Measurements from ENCODE around the gene PRDM16. TPM values are rescaled to one million over a fixed set of nuclear protein-coding genes. Genes with fewer than 3 reads are reported as not detected.

Gene PRDM16
- total RNA-seq, 2 donors from 2014 or later: 0.25 TPM; not detected in 1

DNA sequence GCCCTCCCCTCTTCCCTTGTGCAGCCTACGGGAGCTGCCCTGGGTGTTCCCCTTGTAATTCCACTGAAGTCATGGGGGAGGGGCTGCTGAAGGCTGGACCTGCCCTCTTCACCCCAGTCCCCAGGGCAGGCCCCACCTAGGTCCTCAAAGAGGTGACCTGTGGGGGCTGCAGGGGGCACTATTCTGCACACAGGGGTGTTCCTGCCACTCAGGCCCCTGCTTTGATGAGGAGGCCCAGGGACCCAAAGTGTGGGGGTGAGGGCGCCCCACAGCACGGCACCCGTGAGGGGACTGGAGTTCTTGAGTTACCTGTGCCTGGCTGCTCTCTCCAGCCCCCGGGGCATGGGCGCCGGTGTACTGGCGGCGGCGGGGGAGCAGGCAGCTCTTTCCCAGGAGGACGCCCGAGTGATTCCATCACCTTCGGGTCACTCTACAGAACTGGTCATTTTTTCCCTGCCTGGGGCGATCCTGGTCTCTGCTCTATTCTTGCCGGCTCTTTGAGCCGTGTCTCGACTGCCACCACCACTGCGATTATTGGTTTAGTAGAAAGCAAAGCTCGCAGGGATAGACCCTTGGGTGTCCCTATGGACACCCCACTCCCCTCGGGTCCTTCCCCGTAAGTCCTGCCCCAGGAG lies 6.9 kb upstream of the PRDM16 start:
- no peak overlapping the region for H3K27ac Mint-ChIP-seq
- no peaks in the 10 kb centered on the region for H3K36me3 Mint-ChIP-seq
- DNase-seq (ENCODE audit: low spot score in 2 of 2) (peak in 1 of 2 donors; percentile 25), ATAC-seq (no peak)
- no peaks in the 10 kb centered on the region for H3K9me3 Mint-ChIP-seq

DNA sequence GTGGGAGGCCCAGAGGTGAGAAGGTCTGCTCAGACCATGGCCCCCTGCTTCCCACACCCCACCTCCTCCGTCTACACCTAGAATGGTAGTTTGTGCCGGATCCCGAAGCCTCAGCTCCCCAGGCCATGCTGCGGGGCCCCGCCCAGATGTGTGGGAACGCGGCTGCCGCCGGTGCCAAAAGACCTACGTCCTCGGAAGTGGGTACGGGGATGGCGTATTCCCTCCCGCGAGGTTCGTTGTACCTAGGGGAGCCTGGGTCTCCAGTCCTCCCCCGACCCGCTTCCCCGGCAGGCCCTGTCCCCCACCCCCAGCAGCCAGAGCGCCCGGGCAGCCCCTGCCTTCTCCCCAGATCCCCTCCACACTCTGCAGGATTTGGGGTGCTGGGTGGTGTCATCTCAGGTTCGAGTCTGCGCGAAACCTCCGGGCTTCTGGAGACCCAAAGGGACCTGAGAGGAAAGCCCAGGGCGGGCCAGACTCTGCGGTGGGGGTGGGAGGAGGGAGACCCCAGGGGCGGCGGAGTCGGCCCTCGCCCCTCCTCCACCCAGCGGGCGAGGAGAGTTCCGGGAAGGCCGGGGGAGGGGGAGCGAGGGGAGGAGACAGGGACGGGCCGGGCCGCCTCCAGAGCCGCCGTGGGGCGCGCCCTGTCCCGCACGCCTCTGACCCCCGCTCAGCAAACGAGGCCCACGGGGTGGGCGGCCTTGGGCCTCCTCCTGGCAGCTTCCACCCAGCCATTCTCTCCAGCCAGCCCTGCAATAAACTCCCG lies 6.2 kb upstream of the PRDM16 start:
- peak in 1 of 2 donors; percentile 31 for DNase-seq (ENCODE audit: low spot score in 2 of 2)
- no peak for ATAC-seq
- H3K27ac Mint-ChIP-seq: no peak overlapping the region
- H3K36me3 Mint-ChIP-seq: no peaks in the 10 kb centered on the region
- H3K9me3 Mint-ChIP-seq: no peaks in the 10 kb centered on the region

DNA sequence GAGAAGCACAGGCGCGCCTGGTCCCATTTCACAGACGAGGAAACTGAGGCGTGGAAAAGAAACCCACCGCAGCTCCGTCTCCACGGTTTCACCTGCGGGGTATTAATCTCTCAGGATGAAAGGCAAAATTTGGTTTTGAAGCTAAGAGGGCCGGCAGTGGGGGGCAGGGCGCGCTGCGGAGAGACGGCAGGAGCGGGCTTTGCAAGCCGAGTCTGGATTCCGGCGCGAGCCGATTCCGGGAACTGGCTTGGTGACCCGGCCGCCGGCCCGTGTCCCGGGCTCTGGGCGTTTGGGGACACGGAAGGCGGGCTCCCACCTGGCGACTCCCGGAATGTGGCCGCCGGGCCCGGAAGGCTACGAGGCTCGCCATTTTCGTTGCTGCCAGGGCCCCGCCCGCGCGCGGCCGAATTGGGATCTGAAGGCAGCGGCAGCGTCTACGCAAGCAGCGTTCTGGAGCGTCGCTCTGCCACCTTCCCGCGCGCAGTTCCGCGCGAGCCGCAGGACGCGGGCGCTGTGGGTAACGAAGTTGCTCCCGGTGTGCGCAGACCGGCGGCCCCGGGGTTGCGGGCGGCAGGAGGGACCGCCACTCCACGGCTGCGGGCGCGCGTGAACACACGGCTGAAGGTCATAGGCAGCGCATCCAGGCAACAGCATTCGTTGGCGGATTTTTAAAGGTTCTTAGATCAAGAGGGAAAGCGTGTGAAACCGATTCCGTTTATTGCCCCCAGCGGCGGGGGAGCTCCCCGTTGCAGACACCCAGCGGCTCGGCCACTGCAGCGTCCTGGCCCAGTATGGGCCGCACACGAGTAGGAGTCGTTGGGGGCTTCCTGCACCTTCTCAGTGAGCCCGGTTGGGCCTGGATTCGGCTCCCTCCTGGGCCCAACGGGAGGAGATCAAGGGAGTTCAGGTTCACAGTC lies 5.4 kb upstream of the PRDM16 start:
- ATAC-seq: no peak
- Mint-ChIP-seq H3K36me3 (no peaks in the 10 kb centered on the region), H3K9me3 (no peaks in the 10 kb centered on the region), H3K27ac (no peak overlapping the region)
- peak in 1 of 2 donors; percentile 37 for DNase-seq (ENCODE audit: low spot score in 2 of 2)

DNA sequence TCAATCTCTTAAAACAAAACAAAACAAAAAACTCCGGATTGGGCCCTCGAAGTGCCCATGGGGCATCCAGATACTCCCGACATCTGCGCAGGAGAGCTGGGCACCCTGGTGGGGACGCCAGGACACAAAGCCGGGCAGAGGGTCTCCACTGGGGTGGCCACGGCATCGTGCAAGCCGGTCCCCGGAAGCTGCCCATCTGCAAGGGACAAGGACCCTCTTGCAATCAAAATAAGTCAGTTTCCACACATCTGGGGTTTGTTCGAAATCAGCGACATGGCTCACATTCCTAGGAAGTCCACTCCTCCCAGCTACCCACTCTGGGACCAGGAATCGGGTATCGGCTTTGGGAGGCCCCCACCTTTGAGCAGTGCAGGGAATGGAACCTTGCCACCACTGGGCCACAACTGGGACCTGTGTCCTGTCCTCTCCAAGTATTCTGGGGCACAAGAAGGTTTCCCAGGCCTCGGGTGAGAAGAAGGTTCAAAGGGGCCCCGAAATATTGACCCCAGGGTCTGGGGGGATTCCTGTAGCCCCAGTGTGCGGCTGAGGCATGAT lies 4.6 kb upstream of the PRDM16 start:
- H3K27ac Mint-ChIP-seq: no peak overlapping the region
- ATAC-seq (no peak), DNase-seq (ENCODE audit: low spot score in 2 of 2) (peak in 1 of 2 donors; percentile 31)
- H3K9me3 Mint-ChIP-seq: no peaks in the 10 kb centered on the region
- H3K36me3 Mint-ChIP-seq: no peaks in the 10 kb centered on the region

DNA sequence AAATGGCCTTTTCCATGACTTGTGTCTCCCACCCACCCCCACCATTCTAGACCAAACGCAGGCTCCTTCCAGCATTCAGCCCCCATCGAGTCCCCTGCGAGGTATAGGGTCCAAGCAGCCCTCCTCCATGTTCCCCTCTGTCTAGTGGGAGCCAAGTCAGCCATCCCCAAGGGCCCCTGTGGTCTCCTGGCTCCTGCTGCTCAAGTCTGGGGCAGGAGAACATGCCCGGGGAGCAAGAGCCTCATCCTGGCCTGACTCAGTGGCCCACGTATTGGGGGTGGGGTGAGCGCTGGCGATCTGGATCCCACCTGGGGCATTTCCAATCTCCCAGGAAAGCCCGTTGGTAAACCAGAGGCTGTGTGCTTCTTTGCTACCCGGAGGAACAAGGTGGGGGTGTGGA lies 4.1 kb upstream of the PRDM16 start:
- Mint-ChIP-seq H3K27ac (no peak overlapping the region), H3K9me3 (no peaks in the 10 kb centered on the region)

DNA sequence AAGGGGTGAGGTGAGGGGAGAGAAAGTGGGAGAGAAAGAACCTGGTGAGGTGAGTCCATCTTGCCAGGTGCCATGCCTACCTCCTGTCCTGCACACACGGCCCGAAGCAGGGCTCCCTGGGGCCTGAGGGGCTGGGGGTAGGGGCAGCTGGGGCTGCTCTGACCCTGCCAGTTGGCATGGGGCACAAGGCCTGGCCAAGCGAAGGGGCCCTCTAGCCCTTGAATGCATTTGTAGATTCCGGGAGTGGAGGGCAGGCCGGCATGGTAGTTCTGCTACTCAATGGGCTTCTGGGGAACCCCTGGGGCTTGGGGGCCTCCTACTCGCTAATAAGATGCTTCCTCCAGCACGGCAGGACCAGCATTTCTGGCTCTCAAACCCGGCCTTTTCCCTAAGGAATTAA lies 3.6 kb upstream of the PRDM16 start:
- no peak for ATAC-seq
- peak in 1 of 2 donors; percentile 38 for DNase-seq (ENCODE audit: low spot score in 2 of 2)
- no peaks in the 10 kb centered on the region for H3K9me3 Mint-ChIP-seq

More for the DNA sequence above, 4.1 kb upstream of the PRDM16 start:
- no peak for ATAC-seq
- peak in 1 of 2 donors; percentile 21 for DNase-seq (ENCODE audit: low spot score in 2 of 2)
- no peaks in the 10 kb centered on the region for H3K36me3 Mint-ChIP-seq

DNA sequence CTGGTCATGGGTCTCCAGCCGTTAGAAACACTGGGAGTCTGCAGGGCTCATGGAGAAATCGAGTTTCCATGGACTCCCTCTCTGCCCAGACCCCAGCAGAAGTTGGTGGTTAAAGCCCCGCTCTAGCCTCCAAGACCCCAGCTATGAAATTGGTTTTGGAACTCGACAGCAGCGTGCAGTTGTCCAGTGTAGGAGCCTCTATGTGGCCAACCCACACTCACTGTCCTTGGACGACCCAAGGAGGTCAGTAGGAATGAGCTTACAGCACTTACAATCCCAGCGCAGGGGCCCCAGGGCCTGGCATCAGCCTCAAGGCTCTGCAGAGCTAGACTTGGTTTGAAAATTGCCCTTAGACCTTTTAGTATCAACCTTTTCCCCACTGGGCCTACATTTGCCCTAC lies 3.2 kb upstream of the PRDM16 start:
- H3K36me3 Mint-ChIP-seq: no peaks in the 10 kb centered on the region
- DNase-seq (ENCODE audit: low spot score in 2 of 2) (peak in 1 of 2 donors; percentile 40), ATAC-seq (no peak)
- H3K9me3 Mint-ChIP-seq: no peaks in the 10 kb centered on the region
- H3K27ac Mint-ChIP-seq: no peak overlapping the region

More for the DNA sequence above, 3.6 kb upstream of the PRDM16 start:
- Mint-ChIP-seq H3K27ac (no peak overlapping the region), H3K36me3 (no peaks in the 10 kb centered on the region)

DNA sequence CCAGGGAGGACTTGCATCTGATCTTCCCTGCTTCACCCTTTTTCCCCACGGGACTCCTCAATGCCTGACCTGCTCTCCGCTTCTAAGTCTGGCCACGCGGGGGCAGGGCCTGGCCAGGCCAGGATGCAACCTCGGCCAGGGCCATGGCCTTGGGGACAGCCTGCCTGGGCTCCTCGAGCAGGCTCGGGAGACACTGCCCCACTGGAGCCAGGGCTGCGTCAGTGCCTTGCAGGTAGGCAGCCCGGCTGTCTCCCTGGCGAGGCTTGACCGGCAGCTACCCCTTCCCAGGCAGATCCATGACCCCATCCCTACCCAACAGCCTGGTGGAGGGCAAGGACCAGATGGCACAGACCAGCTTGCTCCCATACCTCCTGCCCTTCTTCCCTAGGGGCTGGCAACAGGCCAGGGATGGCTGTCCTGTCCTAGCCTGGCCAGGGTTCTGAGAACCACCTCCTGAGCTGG lies 2.7 kb upstream of the PRDM16 start:
- ATAC-seq (no peak), DNase-seq (ENCODE audit: low spot score in 2 of 2) (no peak)
- Mint-ChIP-seq H3K27ac (no peak overlapping the region), H3K36me3 (no peaks in the 10 kb centered on the region), H3K9me3 (no peaks in the 10 kb centered on the region)

DNA sequence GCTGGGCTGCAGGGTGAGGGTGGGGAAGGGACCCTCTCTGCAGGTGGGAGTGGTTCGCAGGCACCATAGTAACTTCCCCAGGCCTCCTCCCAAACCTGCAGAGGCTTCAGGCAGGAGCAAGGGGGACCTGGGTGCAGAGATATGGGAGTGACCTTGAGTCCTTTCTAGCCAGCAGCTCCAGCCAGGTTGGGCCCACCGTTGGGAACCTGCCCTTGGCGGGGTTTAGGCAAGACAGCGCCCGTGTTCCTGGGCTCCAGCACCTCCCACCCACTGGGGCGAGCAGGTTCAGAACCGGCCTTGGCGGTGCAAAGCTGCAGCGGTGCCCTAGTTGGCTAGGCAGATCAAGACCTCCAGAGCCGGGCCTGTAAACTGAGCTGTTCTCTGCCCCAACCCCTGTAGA lies 2.2 kb upstream of the PRDM16 start:
- Mint-ChIP-seq H3K9me3 (no peaks in the 10 kb centered on the region), H3K27ac (no peak overlapping the region), H3K36me3 (no peaks in the 10 kb centered on the region)
- DNase-seq (ENCODE audit: low spot score in 2 of 2): peak in 1 of 2 donors; percentile 26
- ATAC-seq: no peak

DNA sequence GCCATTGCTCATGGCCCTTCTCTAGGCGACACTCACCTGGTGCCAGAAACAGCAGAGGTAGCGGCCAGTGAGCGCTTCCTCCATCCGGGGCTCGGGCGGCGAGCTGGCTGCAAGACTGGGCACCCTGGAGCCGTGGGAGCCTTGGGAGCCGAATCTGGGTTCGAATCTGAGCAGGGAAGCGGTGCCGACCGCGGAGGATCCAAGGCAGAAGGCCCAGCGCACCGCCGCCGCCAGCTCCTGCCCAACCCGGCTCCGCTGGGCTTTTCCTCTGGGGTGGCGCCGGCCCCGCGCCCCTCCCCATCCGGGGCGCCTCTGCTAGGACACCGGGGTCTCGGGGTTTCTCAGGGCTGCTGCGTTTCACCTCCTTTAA lies 1.7 kb upstream of the PRDM16 start:
- ATAC-seq (no peak), DNase-seq (ENCODE audit: low spot score in 2 of 2) (peak in 1 of 2 donors; percentile 41)

DNA sequence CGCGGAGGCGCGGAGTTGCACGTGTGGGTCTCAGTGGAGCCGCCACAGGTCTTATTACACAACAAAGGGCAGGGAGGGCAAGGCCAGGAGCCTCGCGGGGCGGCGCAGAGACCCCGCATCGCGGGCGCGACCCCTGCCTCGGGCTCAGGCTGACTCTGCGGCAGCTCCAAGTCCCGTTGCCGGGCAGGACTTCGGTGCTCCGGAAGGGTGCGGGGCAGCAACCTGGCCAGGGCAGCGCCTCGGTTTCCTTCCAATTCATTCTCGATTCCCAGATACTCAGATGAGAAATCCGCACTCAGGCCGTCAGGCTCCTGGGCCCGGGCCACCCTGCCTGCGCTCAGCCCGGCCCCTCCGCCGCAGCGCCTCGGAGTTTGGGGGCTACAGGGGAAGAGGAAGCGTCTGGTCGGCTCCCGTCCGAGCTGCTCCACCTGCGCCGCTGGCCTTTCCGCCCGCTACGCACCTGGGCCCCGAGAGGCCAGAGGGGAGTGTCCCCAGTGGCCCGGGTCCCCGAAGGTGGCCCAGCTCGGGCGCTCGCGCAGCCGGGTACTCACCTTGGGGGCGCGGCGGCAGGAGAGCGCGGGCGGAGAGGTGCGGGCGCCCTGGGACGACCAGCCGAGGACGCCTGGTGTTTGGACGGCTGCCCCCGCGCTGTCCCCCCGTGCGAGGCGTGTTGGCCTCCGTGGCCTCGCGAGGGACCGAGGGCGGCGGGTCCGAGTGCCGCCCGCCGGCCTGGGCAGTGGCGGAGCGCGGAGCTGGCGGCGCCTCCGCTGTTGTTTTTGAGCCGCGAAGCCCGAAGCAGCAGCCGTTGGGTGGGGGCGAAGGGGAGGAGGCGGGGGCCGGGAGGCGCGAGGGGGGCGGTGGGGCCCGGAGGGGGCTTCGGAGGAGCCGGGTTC lies 1.1 kb upstream of the PRDM16 start:
- Mint-ChIP-seq H3K27ac (no peak overlapping the region), H3K9me3 (no peaks in the 10 kb centered on the region), H3K36me3 (no peaks in the 10 kb centered on the region)
- DNase-seq (ENCODE audit: low spot score in 2 of 2) (peak in 1 of 2 donors; percentile 41), ATAC-seq (no peak)

More for the DNA sequence above, 1.7 kb upstream of the PRDM16 start:
- Mint-ChIP-seq H3K27ac (no peak overlapping the region), H3K9me3 (no peaks in the 10 kb centered on the region), H3K36me3 (no peaks in the 10 kb centered on the region)

DNA sequence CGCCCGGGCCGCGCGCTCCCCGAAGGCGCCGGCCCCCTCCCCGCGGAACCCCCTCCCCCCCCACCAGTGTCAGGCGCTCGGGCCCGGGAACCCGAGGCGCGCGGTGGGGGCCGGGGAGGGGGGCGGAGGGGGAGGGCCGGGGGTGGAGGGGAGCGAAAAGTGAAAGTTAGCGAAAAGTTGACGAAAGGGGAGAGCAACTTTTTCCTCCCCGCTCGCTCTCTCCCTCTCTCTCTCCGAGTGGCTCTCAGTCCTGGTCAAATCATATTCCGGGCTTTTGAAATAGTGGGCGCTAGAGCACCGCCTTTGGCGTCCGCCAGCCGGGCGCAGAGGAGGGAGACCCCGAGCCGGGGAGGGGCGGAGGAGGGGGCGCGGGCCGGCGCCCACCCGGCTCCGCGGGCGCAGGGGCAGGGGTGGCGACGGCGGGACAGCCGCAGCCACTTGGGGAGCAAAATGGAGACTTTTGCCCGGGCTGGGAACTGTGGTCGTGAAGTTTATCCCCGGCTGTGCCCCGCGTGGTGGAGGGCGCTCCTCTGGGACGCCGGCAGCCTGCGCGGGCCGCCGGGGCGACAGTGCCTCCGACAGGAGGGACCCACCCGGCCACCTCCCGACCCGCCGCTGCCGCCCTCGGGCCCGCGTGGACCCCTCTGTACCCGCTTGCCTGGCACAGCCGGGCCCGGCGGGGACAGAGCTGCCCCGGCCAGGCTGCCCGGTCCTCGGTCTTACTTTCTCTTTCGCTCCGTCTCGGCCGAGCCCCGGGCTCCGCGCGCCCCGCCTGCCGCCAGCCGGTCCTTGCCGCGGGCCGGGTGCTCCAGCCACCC lies 697 bp downstream of the PRDM16 start:
- DNase-seq (ENCODE audit: low spot score in 2 of 2): peak in 1 of 2 donors; percentile 11
- ATAC-seq: peak; percentile 33 to 37
- Mint-ChIP-seq H3K27ac (no peak overlapping the region), H3K9me3 (no peaks in the 10 kb centered on the region), H3K36me3 (no peaks in the 10 kb centered on the region)

DNA sequence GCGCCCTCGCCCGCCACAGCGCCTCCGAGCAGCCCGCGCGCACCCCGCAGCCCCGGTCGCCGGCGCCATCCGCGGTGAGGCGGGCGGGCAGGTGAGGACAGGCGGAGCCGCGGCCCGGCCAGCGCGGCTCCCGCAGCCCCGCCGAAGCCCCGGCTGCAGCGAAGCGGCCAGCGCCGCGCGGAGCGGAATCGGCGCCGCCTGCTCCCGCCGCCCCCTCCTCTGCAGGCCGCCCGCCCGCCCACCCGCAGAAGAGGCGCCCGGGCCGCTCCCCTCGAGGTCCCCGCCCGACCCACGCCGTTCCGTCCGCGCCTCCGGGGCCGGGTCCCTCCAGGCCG lies 1.3 kb downstream of the PRDM16 start:
- Mint-ChIP-seq H3K27ac (no peak overlapping the region), H3K9me3 (no peaks in the 10 kb centered on the region)
- ATAC-seq: no peak

DNA sequence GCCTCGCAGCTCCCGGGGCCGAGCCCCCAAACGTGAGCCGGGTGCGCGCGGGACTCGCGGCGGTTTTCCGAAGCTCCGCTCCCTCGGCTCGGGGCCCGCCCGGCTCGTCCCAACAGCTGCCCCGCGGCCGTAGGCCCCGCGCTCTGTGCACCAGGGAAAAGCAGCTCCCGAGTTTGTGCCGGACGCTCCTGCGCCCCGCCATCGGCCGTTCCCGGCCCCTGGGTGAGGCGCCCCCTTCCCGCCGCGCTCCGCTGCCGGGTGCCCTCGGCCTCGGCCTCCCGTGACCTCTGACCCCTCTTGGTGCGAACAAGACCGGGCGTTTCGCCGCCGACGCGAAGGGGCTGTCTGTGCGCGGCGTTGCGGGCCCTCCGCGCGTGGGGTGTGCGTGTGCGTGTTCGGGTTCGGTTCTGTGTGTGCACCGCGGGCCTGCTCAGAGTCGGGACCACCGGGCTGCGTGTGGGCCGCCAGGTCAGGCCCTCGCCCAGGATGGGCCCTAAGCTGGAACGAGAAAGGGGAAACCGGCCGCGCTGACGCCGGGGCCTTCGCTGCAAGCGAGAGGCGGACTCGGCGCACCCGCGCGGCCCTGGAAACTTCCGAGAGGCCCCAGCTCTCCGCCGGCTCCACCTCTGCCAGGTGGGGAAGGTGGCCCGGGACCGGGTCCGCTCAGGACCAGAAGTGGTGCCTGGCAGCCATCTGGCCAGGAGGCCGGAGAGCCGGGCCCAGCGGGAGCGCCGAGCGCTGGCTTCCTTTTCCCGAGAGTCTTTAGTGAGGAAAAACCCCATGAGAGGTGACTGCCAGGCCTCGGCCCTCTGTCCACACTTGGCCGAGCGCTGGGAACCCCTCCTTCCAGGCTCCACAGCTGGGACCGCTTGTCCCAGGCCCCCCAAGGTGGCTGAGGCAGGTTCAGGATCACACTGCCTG lies 1.9 kb downstream of the PRDM16 start:
- no peak overlapping the region for H3K27ac Mint-ChIP-seq
- DNase-seq (ENCODE audit: low spot score in 2 of 2) (no peak), ATAC-seq (no peak)
- no peaks in the 10 kb centered on the region for H3K36me3 Mint-ChIP-seq
- no peaks in the 10 kb centered on the region for H3K9me3 Mint-ChIP-seq

More for the DNA sequence above, 1.3 kb downstream of the PRDM16 start:
- DNase-seq (ENCODE audit: low spot score in 2 of 2): no peak
- no peaks in the 10 kb centered on the region for H3K36me3 Mint-ChIP-seq

Measured in activated naive CD4-positive, alpha-beta T cell treated with anti-CD3 and anti-CD28 coated beads, Interleukin-2, amount 50 U/mL, for 72 hours (primary cell).